CD4-positive, CD25-positive, alpha-beta regulatory T cell (primary cell): Measurements from ENCODE around the gene SRP14. TPM values are rescaled to one million over a fixed set of nuclear protein-coding genes. Genes with fewer than 3 reads are reported as not detected.

ENCODE experiments used
- ATAC-seq, 2 donors: fragments of 150-1000 bp; cut with Tn5 transposase; one replicate each; pipeline ENCODE4 v1.10.0; 2021; ENCODE audit warnings: low read depth in 2 of 2, moderate number of reproducible peaks in 2 of 2, moderate library complexity in 1 of 2
- DNase-seq, 3 donors: peaks; one replicate each; pipeline versions ENCODE4 v3.0.0 to v3.0.0-alpha.2; 2012 to 2022; ENCODE audit warnings: mixed read lengths in 1 of 3
- H3K27ac ChIP-seq: one replicate; pipeline ENCODE4 v1.7.0; 2013; ENCODE audit warnings: mild to moderate bottlenecking, low read length; ENCODE audit not compliant: insufficient read depth, poor library complexity, severe bottlenecking
- H3K27me3 ChIP-seq: one replicate; pipeline ENCODE4 v1.7.0; 2013; ENCODE audit warnings: low read length; ENCODE audit not compliant: control insufficient read depth, insufficient read depth
- H3K36me3 ChIP-seq: one replicate; pipeline ENCODE4 v1.7.0; 2013; ENCODE audit warnings: mild to moderate bottlenecking, low read length, moderate library complexity; ENCODE audit not compliant: control insufficient read depth, insufficient read depth
- H3K4me1 ChIP-seq: 2 replicates; pipeline ENCODE4 v1.7.0; 2013; ENCODE audit warnings: mild to moderate bottlenecking, low read length; ENCODE audit not compliant: insufficient read depth, control insufficient read depth, poor library complexity, severe bottlenecking
- H3K4me3 ChIP-seq: one replicate; pipeline ENCODE4 v1.7.0; 2013; ENCODE audit warnings: low read depth, mild to moderate bottlenecking, low read length, moderate library complexity
- H3K9me3 ChIP-seq, 2 experiments: 1 replicate in 1 of 2; 2 replicates in 1 of 2; pipeline ENCODE4 v1.7.0; 2013; ENCODE audit warnings: low read length in 2 of 2, mild to moderate bottlenecking in 1 of 2, moderate library complexity in 1 of 2; ENCODE audit not compliant: control insufficient read depth in 2 of 2
- H3K27ac Mint-ChIP-seq, 3 donors: one replicate each; pipeline ENCODE4 v1.8.0; 2020 to 2022; ENCODE audit warnings: mild to moderate bottlenecking in 3 of 3, mixed read lengths in 3 of 3, moderate library complexity in 2 of 3
- H3K27me3 Mint-ChIP-seq: one replicate; pipeline ENCODE4 v1.8.0; 2022; ENCODE audit warnings: mild to moderate bottlenecking, mixed read lengths
- H3K36me3 Mint-ChIP-seq: one replicate; pipeline ENCODE4 v1.8.0; 2020; ENCODE audit warnings: mixed read lengths
- H3K4me1 Mint-ChIP-seq, 4 donors: one replicate each; pipeline ENCODE4 v1.8.0; 2020 to 2022; ENCODE audit warnings: mixed read lengths in 4 of 4, mild to moderate bottlenecking in 1 of 4
- H3K4me3 Mint-ChIP-seq, 4 donors: one replicate each; pipeline ENCODE4 v1.8.0; 2020 to 2022; ENCODE audit warnings: mild to moderate bottlenecking in 4 of 4, mixed read lengths in 4 of 4, moderate library complexity in 3 of 4
- H3K9me3 Mint-ChIP-seq, 7 donors: one replicate each; pipeline ENCODE4 v1.8.0; 2020 to 2022; ENCODE audit warnings: mixed read lengths in 7 of 7, mild to moderate bottlenecking in 3 of 7, moderate library complexity in 2 of 7
- polyA plus RNA-seq, 4 donors: library from polyadenylated mRNA; unstranded; fragments of 300-500 nt; fragmentation: Illumina TruSeq; gene quantifications; one replicate each; pipeline ENCODE4 v1.2.3, GENCODE V29; 2021
- total RNA-seq: library from RNA; stranded (reverse); gene quantifications from one replicate; pipeline ENCODE4 v1.2.3, GENCODE V29; 2022

Gene SRP14
- total and polyA plus RNA-seq, 5 donors from 2014 or later = 128 to 928 (median 818) TPM

- Mint-ChIP-seq H3K27me3 (no peaks in the 10 kb centered on the region), H3K27ac (peak overlapping the region in 1 of 3 donors; percentile 70), H3K4me1 (peaks cover 0 to 69% (median 38%) of the 10 kb centered on the region in 4 donors), H3K4me3 (no peak overlapping the region), H3K9me3 (peaks cover 0 to 2% (median 0%) of the 10 kb centered on the region in 7 donors), H3K36me3 (peaks cover 15% of the 10 kb centered on the region)
- Histone ChIP-seq H3K27me3 (no peaks in the 10 kb centered on the region), H3K27ac (no peak overlapping the region), H3K36me3 (no peaks in the 10 kb centered on the region), H3K4me1 (peaks cover 26% of the 10 kb centered on the region), H3K9me3 (no peaks in the 10 kb centered on the region), H3K4me3 (no peak overlapping the region)
- ATAC-seq (no peak), DNase-seq (no peak)
Measured at GRCh38 chr15:40055576-40056293, 16.8 kb upstream of the SRP14 start.

GRCh38 chr15:40054855-40055575, 16.0 kb upstream of the SRP14 start:
- Histone ChIP-seq H3K9me3 (no peaks in the 10 kb centered on the region), H3K4me3 (no peak overlapping the region), H3K27ac (no peak overlapping the region), H3K36me3 (no peaks in the 10 kb centered on the region), H3K4me1 (peaks cover 32% of the 10 kb centered on the region), H3K27me3 (no peaks in the 10 kb centered on the region)
- Mint-ChIP-seq H3K4me3 (peak overlapping the region in 3 of 4 donors; percentile 56 to 74 (median 68)), H3K27me3 (no peaks in the 10 kb centered on the region), H3K9me3 (no peaks in the 10 kb centered on the region), H3K27ac (peak overlapping the region; percentile 20 to 91 (median 70)), H3K4me1 (peaks cover 0 to 69% (median 40%) of the 10 kb centered on the region in 4 donors), H3K36me3 (peaks cover 15% of the 10 kb centered on the region)
- ATAC-seq (peak; percentile 61 to 71), DNase-seq (peak in 1 of 3 donors; percentile 64)

GRCh38 chr15:40054605-40054854, 15.5 kb upstream of the SRP14 start:
- Mint-ChIP-seq H3K4me3 (peak overlapping the region in 2 of 4 donors; percentile 68 to 74), H3K27me3 (no peaks in the 10 kb centered on the region), H3K9me3 (no peaks in the 10 kb centered on the region), H3K36me3 (peaks cover 15% of the 10 kb centered on the region), H3K27ac (peak overlapping the region in 1 of 3 donors; percentile 20), H3K4me1 (peaks cover 0 to 74% (median 42%) of the 10 kb centered on the region in 4 donors)
- no peak for DNase-seq
- no peak overlapping the region for H3K27ac ChIP-seq
- no peak overlapping the region for H3K4me3 ChIP-seq
- ATAC-seq = no peak
- H3K36me3 ChIP-seq = no peaks in the 10 kb centered on the region
- no peaks in the 10 kb centered on the region for H3K9me3 ChIP-seq
- H3K27me3 ChIP-seq = no peaks in the 10 kb centered on the region
- H3K4me1 ChIP-seq = peaks cover 37% of the 10 kb centered on the region

GRCh38 chr15:40053831-40054604, 15.0 kb upstream of the SRP14 start:
- Mint-ChIP-seq H3K4me3 (peak overlapping the region in 2 of 4 donors; percentile 13 to 68), H3K27ac (peak overlapping the region; percentile 21 to 62 (median 59)), H3K9me3 (no peaks in the 10 kb centered on the region), H3K4me1 (peaks cover 0 to 79% (median 47%) of the 10 kb centered on the region in 4 donors), H3K36me3 (peaks cover 15% of the 10 kb centered on the region), H3K27me3 (no peaks in the 10 kb centered on the region)
- Histone ChIP-seq H3K27me3 (no peaks in the 10 kb centered on the region), H3K4me3 (no peak overlapping the region), H3K4me1 (peaks cover 42% of the 10 kb centered on the region), H3K27ac (no peak overlapping the region), H3K36me3 (no peaks in the 10 kb centered on the region), H3K9me3 (no peaks in the 10 kb centered on the region)
- no peak for DNase-seq
- ATAC-seq = peak in 1 of 2 donors; percentile 10

- no peak overlapping the region for H3K27ac ChIP-seq
- no peaks in the 10 kb centered on the region for H3K27me3 Mint-ChIP-seq
- no peaks in the 10 kb centered on the region for H3K9me3 Mint-ChIP-seq
- H3K27me3 ChIP-seq = no peaks in the 10 kb centered on the region
- peak overlapping the region in 3 of 4 donors; percentile 5 to 81 (median 13) for H3K4me3 Mint-ChIP-seq
- H3K4me3 ChIP-seq = no peak overlapping the region
- H3K36me3 ChIP-seq = no peaks in the 10 kb centered on the region
- no peak for DNase-seq
- H3K4me1 Mint-ChIP-seq = peaks cover 0 to 81% (median 50%) of the 10 kb centered on the region in 4 donors
- peaks cover 9% of the 10 kb centered on the region for H3K36me3 Mint-ChIP-seq
- peaks cover 50% of the 10 kb centered on the region for H3K4me1 ChIP-seq
- no peaks in the 10 kb centered on the region for H3K9me3 ChIP-seq
- ATAC-seq = no peak
- peak overlapping the region; percentile 21 to 62 (median 59) for H3K27ac Mint-ChIP-seq
Measured at GRCh38 chr15:40053079-40053830, 14.3 kb upstream of the SRP14 start.

GRCh38 chr15:40052604-40053003, 13.6 kb upstream of the SRP14 start:
- Mint-ChIP-seq H3K27ac (peak overlapping the region in 1 of 3 donors; percentile 29), H3K4me3 (peak overlapping the region in 2 of 4 donors; percentile 5 to 81), H3K36me3 (peaks cover 5% of the 10 kb centered on the region), H3K27me3 (no peaks in the 10 kb centered on the region), H3K4me1 (peaks cover 0 to 81% (median 51%) of the 10 kb centered on the region in 4 donors), H3K9me3 (no peaks in the 10 kb centered on the region)
- no peaks in the 10 kb centered on the region for H3K9me3 ChIP-seq
- DNase-seq (no peak), ATAC-seq (no peak)
- no peak overlapping the region for H3K27ac ChIP-seq
- no peaks in the 10 kb centered on the region for H3K27me3 ChIP-seq
- H3K4me3 ChIP-seq = no peak overlapping the region
- peaks cover 56% of the 10 kb centered on the region for H3K4me1 ChIP-seq
- no peaks in the 10 kb centered on the region for H3K36me3 ChIP-seq
